Breast epithelium (tissue), 3 donors: ENCODE results near the gene LENG1.

Source experiments
- CTCF ChIP-seq, 3 donors: fragments of 450-650 bp; IDR thresholded peaks; one replicate each; pipeline ENCODE4 v1.5.1; 2016 to 2017; ENCODE audit warnings: antibody characterized with exemption in 3 of 3, mild to moderate bottlenecking in 3 of 3, moderate library complexity in 3 of 3
- POLR2A ChIP-seq: fragments of 450-650 bp; IDR thresholded peaks from one replicate; pipeline ENCODE4 v1.6.1; 2016; ENCODE audit warnings: antibody characterized with exemption, mild to moderate bottlenecking, moderate library complexity

- TF ChIP-seq CTCF (IDR thresholded peaks at IDR 0.05) = no peak
- TF ChIP-seq POLR2A = no peak
Measured at GRCh38 chr19:54162884-54163283, 3.4 kb upstream of the LENG1 start.
